T-helper 2 cell treated with Interferon-gamma antibody and Interleukin-4, amounts not matched to agents 100 ng/mL and 5 ng/mL, for 36 hours (primary cell): ENCODE data around the gene PDE2A. TPM values are rescaled to one million over a fixed set of nuclear protein-coding genes. Genes with fewer than 3 reads are reported as not detected.

Source experiments
- intact Hi-C: fragments of 100-400 bp; cut with micrococcal nuclease; formaldehyde crosslinking; loops from one replicate; pipeline ENCODE4 v1.15.1; 2023
- total RNA-seq: library from RNA; stranded (reverse); gene quantifications from 2 replicates; pipeline ENCODE4 v1.2.3, GENCODE V29; 2022

Gene PDE2A
- total RNA-seq, 1 donor from 2014 or later: 0.52 TPM

GRCh38 chr11:72705442-72706365, 31.5 kb upstream of the PDE2A start:
- intact Hi-C loops: no loop called here

- intact Hi-C loops: no loop called here
Measured at GRCh38 chr11:72704783-72705265, 30.6 kb upstream of the PDE2A start.

- intact Hi-C loops: no loop called here
Measured at GRCh38 chr11:72704028-72704782, 30.0 kb upstream of the PDE2A start.

- intact Hi-C loops: no loop called here
Measured at GRCh38 chr11:72703267-72704008, 29.2 kb upstream of the PDE2A start.

GRCh38 chr11:72702577-72703241, 28.5 kb upstream of the PDE2A start:
- intact Hi-C loops: no loop called here

- intact Hi-C loops: no loop called here
Measured at GRCh38 chr11:72702096-72702495, 27.9 kb upstream of the PDE2A start.

GRCh38 chr11:72701466-72701865, 27.2 kb upstream of the PDE2A start:
- intact Hi-C loops: no loop called here

GRCh38 chr11:72700146-72700545, 25.9 kb upstream of the PDE2A start:
- intact Hi-C loops: no loop called here

GRCh38 chr11:72697814-72698213, 23.6 kb upstream of the PDE2A start:
- intact Hi-C loops: no loop called here

GRCh38 chr11:72696866-72697700, 22.9 kb upstream of the PDE2A start:
- intact Hi-C loops: no loop called here

- intact Hi-C loops: no loop called here
Measured at GRCh38 chr11:72695354-72695753, 21.1 kb upstream of the PDE2A start.

- intact Hi-C loops: no loop called here
Measured at GRCh38 chr11:72693271-72693968, 19.2 kb upstream of the PDE2A start.

GRCh38 chr11:72692498-72693237, 18.4 kb upstream of the PDE2A start:
- intact Hi-C loops: no loop called here

GRCh38 chr11:72690166-72690565, 15.9 kb upstream of the PDE2A start:
- intact Hi-C loops: no loop called here

GRCh38 chr11:72688929-72689328, 14.7 kb upstream of the PDE2A start:
- intact Hi-C loops: no loop called here

GRCh38 chr11:72688486-72688885, 14.3 kb upstream of the PDE2A start:
- intact Hi-C loops: no loop called here

GRCh38 chr11:72687326-72687725, 13.1 kb upstream of the PDE2A start:
- intact Hi-C loops: no loop called here

- intact Hi-C loops: no loop called here
Measured at GRCh38 chr11:72686639-72687220, 12.5 kb upstream of the PDE2A start.
